ENCODE results near the gene GRM7.

The GRM7 gene

GRCh38 chr3:7421065-7421464 is 560.1 kb downstream of the GRM7 start:
- DNase-seq = no peak

- no peak for DNase-seq
These were observed 562.1 kb downstream of the GRM7 start for GRCh38 chr3:7423036-7423435.

GRCh38 chr3:7423995-7424394 is 563.1 kb downstream of the GRM7 start:
- DNase-seq = no peak

- no peak for DNase-seq
These were observed 567.3 kb downstream of the GRM7 start for GRCh38 chr3:7428206-7428718.

- no peak for DNase-seq
These were observed 571.7 kb downstream of the GRM7 start for GRCh38 chr3:7432610-7433009.

- DNase-seq = no peak
These were observed 572.2 kb downstream of the GRM7 start for GRCh38 chr3:7433073-7433472.

- DNase-seq = no peak
These were observed 575.6 kb downstream of the GRM7 start for GRCh38 chr3:7436542-7436941.

GRCh38 chr3:7437231-7437630 is 576.3 kb downstream of the GRM7 start:
- DNase-seq = no peak

- no peak for DNase-seq
These were observed 578.3 kb downstream of the GRM7 start for GRCh38 chr3:7439101-7439680.

GRCh38 chr3:7444886-7445285 is 584.0 kb downstream of the GRM7 start:
- no peak for DNase-seq

- no peak for DNase-seq
These were observed 584.4 kb downstream of the GRM7 start for GRCh38 chr3:7445331-7445730.

- DNase-seq = no peak
These were observed 586.4 kb downstream of the GRM7 start for GRCh38 chr3:7447197-7447769.

GRCh38 chr3:7456386-7456785 is 595.5 kb downstream of the GRM7 start:
- DNase-seq = no peak

GRCh38 chr3:7461202-7461825 is 600.4 kb downstream of the GRM7 start:
- DNase-seq = no peak

GRCh38 chr3:7469866-7470265 is 609.0 kb downstream of the GRM7 start:
- DNase-seq = no peak

- no peak for DNase-seq
These were observed 623.7 kb downstream of the GRM7 start for GRCh38 chr3:7484636-7485035.

GRCh38 chr3:7487763-7488162 is 626.8 kb downstream of the GRM7 start:
- no peak for DNase-seq

GRCh38 chr3:7489417-7489816 is 628.5 kb downstream of the GRM7 start:
- DNase-seq = no peak

- DNase-seq = no peak
These were observed 637.8 kb downstream of the GRM7 start for GRCh38 chr3:7498715-7499114.

GRCh38 chr3:7503431-7503830 is 642.5 kb downstream of the GRM7 start:
- DNase-seq = no peak

GRCh38 chr3:7504886-7505775 is 644.2 kb downstream of the GRM7 start:
- DNase-seq = no peak

GRCh38 chr3:7506606-7507180 is 645.8 kb downstream of the GRM7 start:
- DNase-seq = no peak

- no peak for DNase-seq
These were observed 647.9 kb downstream of the GRM7 start for GRCh38 chr3:7508821-7509220.

Data from NCI-H1694 treated with DMSO at 0.1 percent for 48 hours (cell line).